Posterior cingulate gyrus (tissue), 11 donors: Measurements from ENCODE around the gene ZC2HC1C.
A peak's percentile ranks its signal among the peaks of the same experiment; 100 is the strongest.

Experiments used
- DNase-seq, 10 donors: peaks; one replicate each; pipeline versions ENCODE4 v3.0.0 to v3.0.0-alpha.2; 2020 to 2021; ENCODE audit warnings: mixed read lengths in 3 of 10
- intact Hi-C: fragments of 100-400 bp; cut with DNase I; formaldehyde crosslinking; loops from one replicate; pipeline ENCODE4 v1.15.1; 2023

Gene ZC2HC1C, protein sequence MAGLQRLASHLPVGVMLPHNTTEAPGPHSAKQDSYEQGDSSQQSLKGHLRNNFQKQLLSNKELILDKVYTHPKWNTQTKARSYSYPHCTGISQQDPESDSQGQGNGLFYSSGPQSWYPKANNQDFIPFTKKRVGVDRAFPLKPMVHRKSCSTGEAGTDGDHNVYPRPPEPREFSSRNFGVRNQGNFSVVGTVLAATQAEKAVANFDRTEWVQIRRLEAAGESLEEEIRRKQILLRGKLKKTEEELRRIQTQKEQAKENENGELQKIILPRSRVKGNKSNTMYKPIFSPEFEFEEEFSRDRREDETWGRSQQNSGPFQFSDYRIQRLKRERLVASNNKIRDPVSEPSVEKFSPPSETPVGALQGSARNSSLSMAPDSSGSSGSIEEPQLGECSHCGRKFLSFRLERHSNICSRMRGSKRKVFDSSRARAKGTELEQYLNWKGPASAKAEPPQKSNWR

GRCh38 chr14:75069121-75069810 is at the start of gene ZC2HC1C:
Gene ZC2HC1C, plus strand, starts transcription at chr14:75069641. Its CDS starts 933 bp downstream, at chr14:75070574.
- peak; percentile 91 to 99 (median 96) for DNase-seq
- intact Hi-C loops: loop anchor here (2.0 kb wide), 1 partner anchor 66 kb away; the partner anchor contains the start of gene EIF2B2

GRCh38 chr14:75022655-75023054 is 46.8 kb upstream of the ZC2HC1C start:
- intact Hi-C loops: no loop called here
- DNase-seq: no peak

GRCh38 chr14:75023108-75023507 is 46.3 kb upstream of the ZC2HC1C start:
- intact Hi-C loops: no loop called here
- no peak for DNase-seq

- intact Hi-C loops: no loop called here
- no peak for DNase-seq
Observed at GRCh38 chr14:75025082-75025481, 44.4 kb upstream of the ZC2HC1C start.

GRCh38 chr14:75025876-75026275 is 43.6 kb upstream of the ZC2HC1C start:
- no peak for DNase-seq
- intact Hi-C loops: no loop called here

DNA sequence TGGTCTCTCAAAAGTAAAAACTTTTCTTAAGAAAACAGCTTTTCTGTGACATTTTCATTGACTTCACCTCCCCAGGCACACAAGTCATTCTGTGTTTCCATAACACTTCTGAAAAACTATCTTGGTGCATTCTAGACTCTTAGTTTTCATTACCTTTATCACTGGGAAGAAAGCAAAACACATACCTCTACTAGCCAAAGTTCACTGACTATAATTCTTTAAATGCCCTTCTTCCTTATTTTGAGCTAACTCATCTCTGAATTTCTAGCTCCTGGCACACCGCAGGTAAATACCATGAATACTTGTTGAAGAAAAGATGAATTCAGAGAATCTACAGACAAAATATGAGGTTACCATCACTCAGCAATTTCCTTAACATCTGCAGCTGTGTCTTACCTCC is 39.3 kb upstream of the ZC2HC1C start:
- DNase-seq: no peak
- intact Hi-C loops: no loop called here

- intact Hi-C loops: no loop called here
Observed at GRCh38 chr14:75032939-75033338, 36.5 kb upstream of the ZC2HC1C start.

DNA sequence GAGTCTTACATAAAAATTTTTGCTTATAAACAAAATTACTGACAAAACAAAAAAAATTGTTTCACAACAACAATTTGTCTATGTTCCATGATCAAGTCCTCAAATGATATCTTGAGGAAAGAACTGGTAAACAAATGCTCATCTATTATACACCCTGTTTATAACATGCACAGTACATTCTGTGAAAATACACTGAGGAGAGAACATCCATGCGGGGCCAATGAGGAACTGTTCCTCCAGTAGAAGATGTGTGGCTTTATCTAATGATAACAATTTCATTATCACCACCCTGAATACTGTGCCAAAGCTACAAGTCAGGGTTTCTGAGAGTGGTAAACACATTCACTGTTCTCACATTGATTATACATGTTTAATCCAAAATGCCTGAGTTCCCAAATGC is 28.9 kb upstream of the ZC2HC1C start:
- DNase-seq: no peak
- intact Hi-C loops: no loop called here

More at GRCh38 chr14:75032939-75033338, 36.5 kb upstream of the ZC2HC1C start:
- DNase-seq: no peak

GRCh38 chr14:75040959-75041358 is 28.5 kb upstream of the ZC2HC1C start:
- DNase-seq: no peak
- intact Hi-C loops: no loop called here

DNA sequence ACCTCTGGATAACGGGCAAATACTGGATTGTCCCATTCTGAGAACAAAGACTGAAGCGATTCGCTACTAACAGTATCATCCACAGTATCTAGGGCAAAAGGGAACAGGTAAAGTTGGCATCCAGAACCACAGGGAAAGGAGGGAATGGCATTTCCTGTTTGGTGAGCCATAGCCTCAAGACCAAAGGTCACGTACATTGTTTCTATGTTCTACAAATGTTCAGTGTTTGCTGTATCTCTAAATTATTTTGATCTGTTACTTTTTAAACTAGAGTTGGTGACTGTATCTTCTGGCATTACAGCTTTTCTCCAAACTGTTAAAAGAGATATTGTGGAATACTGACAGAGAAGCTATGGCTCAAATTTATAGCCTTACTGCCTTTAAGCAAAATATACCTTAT is 27.8 kb upstream of the ZC2HC1C start:
- DNase-seq: no peak
- intact Hi-C loops: no loop called here

- intact Hi-C loops: no loop called here
Observed at GRCh38 chr14:75042035-75042434, 27.4 kb upstream of the ZC2HC1C start.

GRCh38 chr14:75044322-75044721 is 25.1 kb upstream of the ZC2HC1C start:
- intact Hi-C loops: no loop called here

More at GRCh38 chr14:75042035-75042434, 27.4 kb upstream of the ZC2HC1C start:
- DNase-seq: no peak

DNA sequence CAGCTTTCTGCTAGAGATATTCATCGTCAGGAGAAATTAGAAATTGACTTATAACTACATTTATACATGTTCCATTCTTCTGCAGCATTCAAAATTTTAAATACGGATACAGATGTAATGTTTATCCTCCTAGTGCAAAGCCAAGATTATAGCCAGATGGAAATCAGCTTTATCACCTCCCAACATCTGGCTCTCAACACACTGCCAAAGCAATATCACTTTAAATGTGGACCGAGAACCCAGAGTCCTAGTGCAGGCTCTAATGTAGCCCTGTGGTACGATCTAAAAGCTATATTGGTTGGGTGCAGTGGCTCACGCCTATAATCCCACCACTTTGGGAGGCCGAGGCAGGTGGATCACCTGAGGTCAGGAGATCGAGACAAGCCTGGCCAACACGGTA is 24.7 kb upstream of the ZC2HC1C start:
- intact Hi-C loops: no loop called here

More at GRCh38 chr14:75044322-75044721, 25.1 kb upstream of the ZC2HC1C start:
- DNase-seq: no peak

GRCh38 chr14:75046275-75046674 is 23.2 kb upstream of the ZC2HC1C start:
- no peak for DNase-seq
- intact Hi-C loops: no loop called here

More for the DNA sequence above, 24.7 kb upstream of the ZC2HC1C start:
- DNase-seq: no peak

DNA sequence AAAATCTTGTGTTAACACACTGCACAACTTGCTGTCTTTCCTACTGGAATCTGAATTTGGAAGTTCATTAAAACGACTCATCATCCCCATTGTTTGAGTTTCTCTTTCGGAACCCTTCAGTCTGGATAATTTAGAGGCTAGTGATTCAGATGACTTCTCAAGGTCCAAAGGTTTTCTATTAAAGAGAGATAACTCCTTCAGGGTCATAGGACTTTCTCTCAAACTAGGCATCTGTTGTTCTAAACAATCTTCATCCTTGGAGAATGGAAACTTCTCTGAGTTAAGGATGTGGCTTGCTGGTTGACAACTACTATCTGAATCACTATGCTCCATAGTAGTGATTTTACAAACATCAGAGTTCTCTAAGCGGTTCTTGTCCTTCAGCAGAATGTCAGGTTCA is 22.5 kb upstream of the ZC2HC1C start:
- intact Hi-C loops: no loop called here
- no peak for DNase-seq

DNA sequence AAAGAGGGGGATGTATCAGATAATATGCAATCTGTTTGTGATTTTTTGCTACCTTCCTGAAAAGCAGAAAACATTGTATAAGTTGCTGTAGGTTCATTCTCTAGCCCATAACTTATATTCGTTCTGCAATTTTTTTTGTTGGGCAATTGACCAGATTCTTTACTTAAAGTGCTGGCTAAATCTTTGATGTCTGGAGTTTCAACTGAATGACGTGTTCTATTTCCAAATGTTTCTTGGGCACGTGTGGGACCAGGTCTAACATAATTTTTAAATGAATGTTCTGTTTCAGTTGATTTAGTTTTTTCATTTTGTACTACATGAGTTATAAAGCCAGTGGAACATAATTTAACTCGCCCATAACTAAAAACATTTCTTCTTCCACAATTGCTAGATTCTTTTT is 21.9 kb upstream of the ZC2HC1C start:
- intact Hi-C loops: no loop called here
- DNase-seq: no peak

DNA sequence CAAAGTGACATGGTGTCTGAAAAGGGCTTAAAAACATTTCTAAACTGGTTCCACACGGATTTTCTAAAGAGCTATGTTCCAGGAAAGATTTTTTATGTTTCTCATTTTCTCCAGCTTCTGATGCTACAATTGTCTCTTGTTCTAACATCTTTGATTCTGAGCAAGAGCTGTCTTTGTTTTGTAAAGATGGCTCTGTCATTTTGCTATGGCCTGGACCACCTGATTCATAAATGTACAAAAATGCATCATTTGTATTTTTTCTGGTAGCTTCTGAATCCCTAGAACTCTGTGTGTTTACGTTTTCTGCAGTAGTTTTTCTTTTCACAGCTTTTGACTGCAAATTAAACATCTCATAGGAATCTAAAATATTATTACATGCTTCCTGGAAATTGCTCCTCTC is 21.3 kb upstream of the ZC2HC1C start:
- intact Hi-C loops: no loop called here
- DNase-seq: no peak

DNA sequence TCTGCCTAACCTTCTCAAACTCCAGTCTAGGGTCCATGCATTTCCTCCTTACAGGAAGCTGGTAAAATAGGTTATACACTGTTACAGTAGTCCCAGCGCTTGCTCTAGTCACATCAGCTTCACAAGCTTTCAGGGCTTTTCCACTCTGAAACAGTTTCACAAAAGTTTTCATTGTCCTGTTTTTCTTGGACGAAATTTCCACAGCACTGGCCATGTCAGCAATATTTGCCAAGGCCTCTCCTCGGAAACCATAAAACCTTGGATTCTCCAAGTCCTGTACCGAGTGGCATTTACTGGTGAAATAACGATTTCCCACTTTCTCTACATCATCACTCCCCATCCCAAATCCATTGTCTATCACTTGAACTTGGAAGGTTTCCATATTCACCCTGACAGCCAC is 20.3 kb upstream of the ZC2HC1C start:
- intact Hi-C loops: no loop called here
- DNase-seq: no peak

- DNase-seq: no peak
- intact Hi-C loops: no loop called here
Observed at GRCh38 chr14:75049731-75050201, 19.7 kb upstream of the ZC2HC1C start.

DNA sequence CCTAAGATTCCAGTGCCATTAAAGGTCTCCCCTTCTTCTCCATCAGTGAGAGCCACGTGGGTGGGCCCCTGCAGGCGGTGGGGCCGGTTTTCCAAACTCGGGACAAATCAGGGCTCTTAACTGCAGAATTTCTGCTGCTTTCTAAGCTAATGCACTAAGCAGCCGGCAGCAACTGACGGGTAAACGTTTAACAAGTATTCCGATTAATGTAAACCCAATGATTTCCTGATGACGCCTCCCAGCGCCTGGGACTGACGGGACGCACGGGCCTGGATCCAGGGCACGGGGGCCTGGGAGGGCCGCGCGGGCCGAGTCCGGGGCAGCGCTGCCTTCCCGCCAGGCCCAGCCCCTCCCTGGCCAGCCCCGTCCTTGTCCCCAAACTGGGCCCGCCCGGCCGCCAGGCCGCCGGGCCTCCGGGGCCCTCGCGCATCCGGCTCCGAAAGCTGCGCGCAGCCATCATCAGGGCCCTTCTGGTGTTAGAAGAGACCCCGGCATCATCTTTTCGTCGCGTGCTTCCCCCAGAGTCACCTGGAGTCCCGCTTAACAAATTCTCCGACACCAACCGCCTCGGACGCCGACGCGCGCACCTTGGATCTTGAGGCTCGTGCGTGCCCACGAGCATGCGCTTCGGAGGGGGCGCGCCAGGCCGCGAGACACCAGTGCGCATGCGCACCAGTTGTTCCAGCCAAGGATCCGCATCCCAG is 18.4 kb upstream of the ZC2HC1C start, which contains the start of gene MLH3:
TSS of gene MLH3 (minus strand) at position 616 of the 704 bp plus-strand sequence. CDS start 1,812 bp downstream, outside the sequence.
- peak; percentile 73 to 97 (median 82) for DNase-seq
- intact Hi-C loops: no loop called here

- intact Hi-C loops: no loop called here
- no peak for DNase-seq
Observed at GRCh38 chr14:75051556-75051899, 17.9 kb upstream of the ZC2HC1C start.
